Mesendoderm (in vitro differentiated cells): ENCODE results near the gene LIN7C.

Experiments used
- DNase-seq: peaks from one replicate; pipeline ENCODE4 v3.0.0; 2013
- H2AK5ac ChIP-seq: 2 replicates; pipeline ENCODE4 v1.6.1; 2013; ENCODE audit warnings: low read length, inconsistent platforms
- H2BK120ac ChIP-seq: 2 replicates; pipeline ENCODE4 v1.6.1; 2013; ENCODE audit warnings: low read depth, mild to moderate bottlenecking, low read length, moderate library complexity, mixed read lengths
- H2BK15ac ChIP-seq: replicated peaks from 2 replicates; pipeline ENCODE4 v1.6.1; 2013; ENCODE audit warnings: low read depth, mild to moderate bottlenecking, moderate library complexity
- H2BK5ac ChIP-seq: 2 replicates; pipeline ENCODE4 v1.6.1; 2013; ENCODE audit warnings: low read length, inconsistent platforms
- H3K18ac ChIP-seq: 2 replicates; pipeline ENCODE4 v1.6.1; 2013; ENCODE audit warnings: mild to moderate bottlenecking, low read length, mixed read lengths
- H3K23ac ChIP-seq: one replicate; pipeline ENCODE4 v1.6.1; 2013; ENCODE audit warnings: low read length
- H3K27ac ChIP-seq: 2 replicates; pipeline ENCODE4 v1.5.1; 2013; ENCODE audit warnings: low read depth, mild to moderate bottlenecking, inconsistent platforms, low read length, moderate library complexity
- H3K27me3 ChIP-seq: 2 replicates; pipeline ENCODE4 v1.6.1; 2013; ENCODE audit warnings: low read length, control low read depth, mild to moderate bottlenecking, inconsistent platforms; ENCODE audit not compliant: insufficient read depth, poor library complexity
- H3K36me3 ChIP-seq: 2 replicates; pipeline ENCODE4 v1.6.1; 2013; ENCODE audit warnings: low read length, inconsistent platforms; ENCODE audit not compliant: control insufficient read depth, insufficient read depth
- H3K4ac ChIP-seq: one replicate; pipeline ENCODE4 v1.6.1; 2013; ENCODE audit warnings: low read depth, mild to moderate bottlenecking, low read length, moderate library complexity
- H3K4me1 ChIP-seq: 2 replicates; pipeline ENCODE4 v1.6.1; 2013; ENCODE audit warnings: low read depth, low read length, inconsistent platforms; ENCODE audit not compliant: control insufficient read depth
- H3K4me2 ChIP-seq: 2 replicates; pipeline ENCODE4 v1.6.1; 2013; ENCODE audit warnings: low read length
- H3K4me3 ChIP-seq: 2 replicates; pipeline ENCODE4 v1.5.1; 2013; ENCODE audit warnings: mild to moderate bottlenecking, low read length
- H3K56ac ChIP-seq: one replicate; pipeline ENCODE4 v1.6.1; 2013; ENCODE audit warnings: low read length
- H3K79me1 ChIP-seq: 2 replicates; pipeline ENCODE4 v1.6.1; 2013; ENCODE audit warnings: low read length, inconsistent platforms
- H3K79me2 ChIP-seq: 2 replicates; pipeline ENCODE4 v1.6.1; 2013; ENCODE audit warnings: mild to moderate bottlenecking, low read length; ENCODE audit not compliant: control insufficient read depth, insufficient read depth
- H3K9ac ChIP-seq: 2 replicates; pipeline ENCODE4 v1.6.1; 2013; ENCODE audit warnings: low read length, inconsistent platforms
- H4K5ac ChIP-seq: one replicate; pipeline ENCODE4 v1.6.1; 2013; ENCODE audit warnings: low read length
- H4K8ac ChIP-seq: one replicate; pipeline ENCODE4 v1.6.1; 2013; ENCODE audit warnings: low read depth, mild to moderate bottlenecking, control low read depth, low read length, moderate library complexity
- WGBS: extraction: QIAGEN DNeasy Blood & Tissue Kit; methylation state at CpG from one replicate; pipeline ENCODE4 v1.1.7; 2013; ENCODE audit warnings: low lambda C conversion rate, missing lambda C conversion rate; ENCODE audit not compliant: insufficient coverage; ENCODE audit errors: extremely low coverage; 5-methylcytosine and 5-hydroxymethylcytosine counted together

The LIN7C gene

DNA sequence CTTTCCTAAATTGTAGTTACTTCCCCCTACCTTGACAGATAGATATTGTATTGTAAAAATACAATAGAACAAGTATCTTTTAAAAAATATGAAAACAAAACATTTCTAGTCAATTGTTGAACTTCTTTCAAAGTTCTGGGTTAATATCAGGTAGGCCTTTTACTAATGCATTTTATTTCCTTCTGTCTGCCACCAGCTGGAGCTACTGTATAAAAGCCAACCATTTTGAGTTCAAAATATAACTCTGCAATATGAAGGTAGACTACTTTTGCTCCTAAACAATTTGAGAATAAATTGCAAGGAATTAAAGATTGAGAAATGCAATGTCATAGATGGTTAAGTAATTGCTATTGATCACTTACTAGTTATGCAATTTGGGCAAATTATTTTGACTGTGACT is 22.1 kb upstream of the LIN7C start:
- no peak overlapping the region for H4K8ac ChIP-seq
- H3K4me2 ChIP-seq = no peak overlapping the region
- no peak overlapping the region for H3K18ac ChIP-seq
- no peaks in the 10 kb centered on the region for H3K27me3 ChIP-seq
- H4K5ac ChIP-seq = no peak overlapping the region
- DNase-seq = no peak
- no peak overlapping the region for H3K27ac ChIP-seq
- no peaks in the 10 kb centered on the region for H3K36me3 ChIP-seq
- no peak overlapping the region for H2BK15ac ChIP-seq
- no peak overlapping the region for H3K56ac ChIP-seq
- no peak overlapping the region for H3K23ac ChIP-seq
- no peaks in the 10 kb centered on the region for H3K79me2 ChIP-seq
- H2BK120ac ChIP-seq = no peak overlapping the region
- H3K79me1 ChIP-seq = no peaks in the 10 kb centered on the region
- H2BK5ac ChIP-seq = no peak overlapping the region
- H3K4ac ChIP-seq = no peak overlapping the region
- H3K4me3 ChIP-seq = no peak overlapping the region
- H2AK5ac ChIP-seq = no peak overlapping the region
- H3K9ac ChIP-seq = no peak overlapping the region
- H3K4me1 ChIP-seq = no peaks in the 10 kb centered on the region

DNA sequence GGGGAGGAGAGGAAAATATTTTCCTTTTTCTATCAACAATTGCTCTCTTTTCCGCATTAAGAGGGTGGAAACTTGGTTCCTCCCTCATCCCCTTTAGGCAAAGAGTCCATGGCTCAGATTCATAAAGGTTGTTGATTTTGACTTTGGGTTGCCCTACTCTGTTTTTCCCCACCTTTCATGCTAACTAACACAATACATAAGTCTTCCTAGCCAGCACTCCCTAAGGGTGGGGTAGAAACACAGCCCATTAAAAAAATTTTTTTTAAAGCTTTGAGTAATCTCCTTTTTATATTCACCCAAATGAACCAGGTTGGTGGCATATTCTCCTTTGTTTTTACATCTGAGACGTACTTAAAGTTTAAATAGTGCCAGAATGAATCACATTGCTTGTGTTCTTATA is 20.0 kb upstream of the LIN7C start:
- no peak overlapping the region for H3K23ac ChIP-seq
- no peaks in the 10 kb centered on the region for H3K79me2 ChIP-seq
- no peaks in the 10 kb centered on the region for H3K4me1 ChIP-seq
- H4K8ac ChIP-seq = no peak overlapping the region
- no peaks in the 10 kb centered on the region for H3K36me3 ChIP-seq
- no peak overlapping the region for H4K5ac ChIP-seq
- no peak overlapping the region for H3K18ac ChIP-seq
- no peak overlapping the region for H3K4ac ChIP-seq
- no peak overlapping the region for H3K4me2 ChIP-seq
- H3K27me3 ChIP-seq = no peaks in the 10 kb centered on the region
- no peak overlapping the region for H2BK5ac ChIP-seq
- WGBS = no CpG with 5 or more reads among the region's 2 CpGs
- no peak overlapping the region for H2AK5ac ChIP-seq
- H3K9ac ChIP-seq = no peak overlapping the region
- no peak for DNase-seq
- no peaks in the 10 kb centered on the region for H3K79me1 ChIP-seq
- no peak overlapping the region for H2BK15ac ChIP-seq
- H3K56ac ChIP-seq = no peak overlapping the region
- H2BK120ac ChIP-seq = no peak overlapping the region
- no peak overlapping the region for H3K4me3 ChIP-seq
- no peak overlapping the region for H3K27ac ChIP-seq

- Histone ChIP-seq H2BK120ac (no peak overlapping the region), H3K23ac (no peak overlapping the region), H2AK5ac (no peak overlapping the region), H3K18ac (no peak overlapping the region), H3K4ac (no peak overlapping the region), H3K4me1 (no peaks in the 10 kb centered on the region), H2BK15ac (no peak overlapping the region), H3K9ac (no peak overlapping the region), H4K8ac (no peak overlapping the region), H3K27me3 (no peaks in the 10 kb centered on the region), H3K4me3 (no peak overlapping the region), H3K79me2 (no peaks in the 10 kb centered on the region), H3K27ac (no peak overlapping the region), H3K4me2 (no peak overlapping the region), H2BK5ac (no peak overlapping the region), H3K56ac (no peak overlapping the region), H3K36me3 (no peaks in the 10 kb centered on the region), H4K5ac (no peak overlapping the region), H3K79me1 (no peaks in the 10 kb centered on the region)
- WGBS = no CpG with 5 or more reads among the region's 4 CpGs
- DNase-seq = no peak
These were observed 19.4 kb upstream of the LIN7C start for GRCh38 chr11:27525824-27526516.

DNA sequence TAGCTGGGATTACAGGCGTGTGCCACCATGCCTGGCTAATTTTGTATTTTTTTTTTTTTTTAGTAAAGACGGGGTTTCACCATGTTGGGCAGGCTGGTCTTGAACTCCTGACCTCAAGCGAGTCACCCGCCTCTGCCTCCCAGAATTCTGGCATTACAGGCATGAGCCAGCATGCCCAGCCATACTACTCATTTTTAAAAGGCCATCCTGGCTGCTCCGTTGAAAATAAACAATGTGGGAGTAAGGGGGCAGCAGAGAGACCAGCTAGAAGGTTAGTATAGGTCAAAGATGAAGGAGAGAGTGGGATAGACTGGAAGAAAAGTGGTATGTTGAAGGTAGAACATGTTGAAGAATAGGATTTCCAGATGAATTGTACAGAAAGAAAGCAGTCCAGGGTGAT is 17.6 kb upstream of the LIN7C start:
- no peak overlapping the region for H3K56ac ChIP-seq
- H2BK5ac ChIP-seq = no peak overlapping the region

DNA sequence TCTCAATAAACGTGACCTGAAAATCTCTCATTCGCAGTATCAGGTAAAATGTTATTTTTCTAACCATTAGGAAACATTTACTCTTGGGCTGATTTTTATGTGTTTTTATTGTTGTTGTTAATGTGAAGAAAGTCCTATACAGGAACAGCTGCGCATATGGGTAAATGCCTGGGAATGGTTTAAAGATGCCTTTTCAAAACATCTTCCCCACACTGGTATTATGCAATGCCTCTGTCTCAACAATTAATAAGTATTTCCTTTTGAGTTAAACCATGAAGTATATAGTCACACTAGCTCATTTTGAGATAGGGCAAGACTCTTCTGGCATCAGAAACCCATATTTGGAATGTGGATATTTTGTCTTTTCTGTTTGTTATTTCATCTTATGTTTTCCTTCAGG is 13.7 kb upstream of the LIN7C start:
- Histone ChIP-seq H3K23ac (no peak overlapping the region), H4K5ac (no peak overlapping the region), H3K27ac (no peak overlapping the region), H2BK15ac (no peak overlapping the region), H3K9ac (no peak overlapping the region), H2AK5ac (no peak overlapping the region), H3K4me2 (no peak overlapping the region), H2BK5ac (no peak overlapping the region), H3K79me1 (no peaks in the 10 kb centered on the region), H2BK120ac (no peak overlapping the region), H3K18ac (no peak overlapping the region), H4K8ac (no peak overlapping the region), H3K79me2 (no peaks in the 10 kb centered on the region), H3K56ac (no peak overlapping the region), H3K36me3 (no peaks in the 10 kb centered on the region), H3K27me3 (no peaks in the 10 kb centered on the region), H3K4ac (no peak overlapping the region), H3K4me1 (no peaks in the 10 kb centered on the region), H3K4me3 (no peak overlapping the region)
- no CpG with 5 or more reads among the region's 3 CpGs for WGBS
- no peak for DNase-seq

More for the DNA sequence above, 17.6 kb upstream of the LIN7C start:
- no peak overlapping the region for H3K27ac ChIP-seq
- no peak overlapping the region for H4K5ac ChIP-seq
- DNase-seq = peak; percentile 83
- H3K23ac ChIP-seq = no peak overlapping the region
- no peak overlapping the region for H2AK5ac ChIP-seq
- H3K79me1 ChIP-seq = no peaks in the 10 kb centered on the region
- H3K18ac ChIP-seq = no peak overlapping the region
- no peak overlapping the region for H4K8ac ChIP-seq
- H3K4me2 ChIP-seq = no peak overlapping the region
- no peaks in the 10 kb centered on the region for H3K27me3 ChIP-seq
- H3K4me3 ChIP-seq = no peak overlapping the region
- no peaks in the 10 kb centered on the region for H3K4me1 ChIP-seq
- no peak overlapping the region for H2BK120ac ChIP-seq
- H3K79me2 ChIP-seq = no peaks in the 10 kb centered on the region
- H3K4ac ChIP-seq = no peak overlapping the region
- no peak overlapping the region for H2BK15ac ChIP-seq
- H3K9ac ChIP-seq = no peak overlapping the region
- no peaks in the 10 kb centered on the region for H3K36me3 ChIP-seq
- no CpG with 5 or more reads among the region's 5 CpGs for WGBS

- DNase-seq = no peak
- Histone ChIP-seq H3K27me3 (no peaks in the 10 kb centered on the region), H2BK120ac (no peak overlapping the region), H3K4me3 (no peak overlapping the region), H3K79me2 (no peaks in the 10 kb centered on the region), H3K56ac (no peak overlapping the region), H3K4me1 (no peaks in the 10 kb centered on the region), H3K23ac (no peak overlapping the region), H3K4me2 (no peak overlapping the region), H4K8ac (no peak overlapping the region), H2AK5ac (no peak overlapping the region), H3K79me1 (no peaks in the 10 kb centered on the region), H4K5ac (no peak overlapping the region), H3K9ac (no peak overlapping the region), H3K27ac (no peak overlapping the region), H3K18ac (no peak overlapping the region), H2BK15ac (no peak overlapping the region), H2BK5ac (no peak overlapping the region), H3K4ac (no peak overlapping the region), H3K36me3 (no peaks in the 10 kb centered on the region)
- no CpG with 5 or more reads among the region's 2 CpGs for WGBS
These were observed 11.9 kb upstream of the LIN7C start for GRCh38 chr11:27518518-27518917.
